A549 (cell line): ENCODE results near the gene HBE1. TPM values are rescaled to one million over a fixed set of nuclear protein-coding genes. Genes with fewer than 3 reads are reported as not detected.
"Not testable (repeated sequence)": the region's sequence is repeated elsewhere in the genome, so short reads cannot be mapped to it uniquely, and the experiment has no call there.

Experiments
- ATAC-seq, 2 experiments: fragments of 200-7000 bp in 1 of 2; fragments of >200 bp in 1 of 2; cut with Nextera tagmentation in 1 of 2; cut with Tn5 transposase in 1 of 2; 3 replicates each; pipeline versions ENCODE4 v1.8.0 to v1.9.1; 2018 to 2020; ENCODE audit warnings: mild to moderate bottlenecking in 1 of 2, moderate library complexity in 1 of 2
- CTCF ChIA-PET: fragments of 300-600 bp; sonication (Branson Sonifier 250); formaldehyde crosslinking; extraction: SDS; loops from one replicate; lab custom pipeline; 2021; ENCODE audit warnings: antibody characterized with exemption, inconsistent platforms; lab: Yijun Ruan, JAX
- POLR2A ChIA-PET: fragments of 350-600 bp; formaldehyde crosslinking; extraction: SDS; loops from one replicate; lab custom pipeline; 2021; ENCODE audit warnings: antibody characterized with exemption, inconsistent platforms; lab: Yijun Ruan, JAX
- DNase-seq, 2 experiments: peaks; one replicate each; pipeline versions ENCODE4 v3.0.0 to v3.0.0-alpha.2; 2011 to 2016; ENCODE audit warnings: low read depth in 1 of 2, low spot score in 1 of 2
- FAIRE-seq: peaks from 2 replicates; lab custom pipeline; 2011; peaks lifted over from hg19 to GRCh38; lab: Jason Lieb, UNC
- H3K27ac ChIP-seq, 2 experiments: fragments of >200 bp; sonication (Bioruptor Twin); formaldehyde crosslinking; 3 replicates each; pipeline ENCODE4 v1.5.1; 2016 to 2017
- H3K4me1 ChIP-seq: fragments of >200 bp; sonication (Bioruptor Twin); formaldehyde crosslinking; 3 replicates; pipeline ENCODE4 v1.6.1; 2016
- H3K4me2 ChIP-seq: fragments of >200 bp; sonication (Bioruptor Twin); formaldehyde crosslinking; 3 replicates; pipeline ENCODE4 v1.6.1; 2016
- H3K4me3 ChIP-seq: fragments of >200 bp; sonication (Bioruptor Twin); formaldehyde crosslinking; 3 replicates; pipeline ENCODE4 v1.5.1; 2016
- H3K9me3 ChIP-seq: fragments of >200 bp; sonication (Bioruptor Twin); formaldehyde crosslinking; 3 replicates; pipeline ENCODE4 v1.6.1; 2016
- BHLHE40 ChIP-seq: IDR thresholded peaks from 2 replicates; pipeline ENCODE4 v1.6.1; 2012; ENCODE audit warnings: low read depth, low read length, inconsistent platforms
- E2F6 ChIP-seq: IDR thresholded peaks from 2 replicates; pipeline ENCODE4 v1.6.1; 2012; ENCODE audit warnings: low read depth, borderline replicate concordance
- EHMT2 ChIP-seq: fragments of 200-600 bp; sonication (generic); IDR thresholded peaks from 2 replicates; pipeline ENCODE4 v1.6.1; 2016; ENCODE audit warnings: antibody characterized with exemption, low read depth, mild to moderate bottlenecking, moderate library complexity
- ELK1 ChIP-seq: fragments of 150-350 bp; IDR thresholded peaks from 2 replicates; pipeline ENCODE4 v1.6.1; 2014; ENCODE audit warnings: low read depth, mild to moderate bottlenecking, low read length
- EP300 ChIP-seq, 2 experiments: fragments of >200 bp; sonication (Bioruptor Twin); formaldehyde crosslinking; IDR thresholded peaks; 2 replicates in 1 of 2; 3 replicates in 1 of 2; pipeline ENCODE4 v1.6.1; 2016 to 2017
- FOSL2 ChIP-seq, 2 experiments: fragments of 450-650 bp in 1 of 2; fragments of >200 bp in 1 of 2; sonication (Bioruptor Twin) in 1 of 2; formaldehyde crosslinking; IDR thresholded peaks; 2 replicates each; pipeline versions ENCODE4 v1.5.0 to v1.6.1; 2016 to 2020; ENCODE audit warnings: mild to moderate bottlenecking in 1 of 2, moderate library complexity in 1 of 2
- GATA3 ChIP-seq: IDR thresholded peaks from 2 replicates; pipeline ENCODE4 v1.6.1; 2012; ENCODE audit warnings: borderline replicate concordance
- HOXB5 ChIP-seq: fragments of 250-450 bp; sonication (Bioruptor Pico); IDR thresholded peaks from 2 replicates; pipeline ENCODE4 v1.5.0; 2020; ENCODE audit warnings: mild to moderate bottlenecking, moderate library complexity
- KDM5A ChIP-seq: fragments of 200-600 bp; sonication (generic); IDR thresholded peaks from 2 replicates; pipeline ENCODE4 v1.6.1; 2016; ENCODE audit warnings: antibody characterized with exemption, mild to moderate bottlenecking
- MYC ChIP-seq: IDR thresholded peaks from 2 replicates; pipeline ENCODE4 v1.6.1; 2012; ENCODE audit warnings: mild to moderate bottlenecking, inconsistent platforms, low read length, improper control_type of control experiment, borderline replicate concordance
- NFE2L2 ChIP-seq: fragments of 150-350 bp; conservative IDR thresholded peaks from 2 replicates; pipeline ENCODE4 v1.6.1; 2014; ENCODE audit warnings: low read length
- RAD21 ChIP-seq, 2 experiments: fragments of >200 bp in 1 of 2; sonication (Bioruptor Twin) in 1 of 2; formaldehyde crosslinking in 1 of 2; IDR thresholded peaks in 1 of 2; conservative IDR thresholded peaks in 1 of 2; 2 replicates in 1 of 2; 3 replicates in 1 of 2; pipeline ENCODE4 v1.6.1; 2012 to 2018; ENCODE audit warnings: inconsistent platforms in 1 of 2
- RFX5 ChIP-seq: fragments of 450-650 bp; IDR thresholded peaks from 2 replicates; pipeline ENCODE4 v1.7.1; 2014; ENCODE audit warnings: antibody characterized with exemption, mild to moderate bottlenecking, moderate library complexity
- RNF2 ChIP-seq: fragments of 200-600 bp; sonication (generic); IDR thresholded peaks from 2 replicates; pipeline ENCODE4 v1.6.1; 2016; ENCODE audit warnings: low read depth, mild to moderate bottlenecking, antibody characterized with exemption, moderate library complexity, borderline replicate concordance
- SMC3 ChIP-seq: fragments of >200 bp; sonication (Bioruptor Twin); formaldehyde crosslinking; IDR thresholded peaks from 3 replicates; pipeline ENCODE4 v1.6.1; 2018; ENCODE audit warnings: inconsistent platforms
- ZNF302 ChIP-seq: fragments of 250-450 bp; sonication (Bioruptor Pico); IDR thresholded peaks from 2 replicates; pipeline ENCODE4 v1.9.0; 2021; ENCODE audit warnings: inconsistent platforms, mild to moderate bottlenecking, moderate library complexity
- ZSCAN20 ChIP-seq: fragments of 250-450 bp; sonication (Bioruptor Pico); IDR thresholded peaks from 2 replicates; pipeline ENCODE4 v1.8.0; 2022; ENCODE audit warnings: mild to moderate bottlenecking, moderate library complexity
- WGBS: methylation state at CpG from one replicate; pipeline ENCODE4 v1.1.6; 2017; ENCODE audit errors: missing lambda C conversion rate; 5-methylcytosine and 5-hydroxymethylcytosine counted together
- polyA plus RNA-seq, 4 experiments: library from polyadenylated mRNA; depleted of rRNA in 3 of 4; stranded (reverse); fragments of >200 nt; fragmentation: RNase III in 1 of 4; extraction: RNeasy Plus Mini Kit Qiagen cat#74134 plus additional on column Dnase treatment in 1 of 4; gene quantifications; 2 replicates in 3 of 4; 3 replicates in 1 of 4; pipeline ENCODE4 v1.2.3, GENCODE V29; 2011 to 2017
- TF ChIP-seq, protein P1 (sequence below): IDR thresholded peaks from 2 replicates; pipeline ENCODE4 v1.6.1; 2012
- TF ChIP-seq, protein P2 (sequence below): fragments of 250-450 bp; sonication (Bioruptor Pico); IDR thresholded peaks from 2 replicates; pipeline ENCODE4 v1.5.0; 2021; ENCODE audit warnings: mild to moderate bottlenecking, moderate library complexity, borderline replicate concordance

The HBE1 gene
- polyA plus RNA-seq, 2 of the 4 experiments (the other 2 are of a cell fraction), result 0.32 TPM; not detected in 1

DNA sequence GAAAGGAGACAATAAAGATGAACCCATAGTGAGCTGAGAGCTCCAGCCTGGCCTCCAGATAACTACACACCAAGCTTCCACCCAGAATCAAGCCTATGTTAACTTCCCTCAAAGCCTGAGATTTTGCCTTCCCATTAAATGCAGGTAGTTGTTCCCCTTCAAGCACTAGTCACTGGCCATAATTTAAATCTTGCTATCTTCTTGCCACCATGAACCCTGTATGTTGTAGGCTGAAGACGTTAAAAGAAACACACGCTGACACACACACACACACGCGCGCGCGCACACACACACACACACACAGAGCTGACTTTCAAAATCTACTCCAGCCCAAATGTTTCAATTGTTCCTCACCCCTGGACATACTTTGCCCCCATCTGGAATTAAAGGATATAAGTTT, 21.2 kb downstream of the HBE1 start:
- FAIRE-seq, result not testable (repeated sequence)

GRCh38 chr11:5247472-5248192, 22.1 kb downstream of the HBE1 start:
- CTCF ChIA-PET, result no interaction called here
- ATAC-seq (no peak), DNase-seq (no peak), FAIRE-seq (no peak)
- TF ChIP-seq SMC3 (no peak), ZSCAN20 (CRISPR knock-in tag) (no peak), EHMT2 (no peak), ELK1 (no peak)
- TF ChIP-seq, all 56 proteins: peak for 0
- H3K9me3 ChIP-seq, result no peaks in the 10 kb centered on the region
- H3K27ac ChIP-seq, result no peak overlapping the region
- H3K4me1 ChIP-seq, result no peaks in the 10 kb centered on the region
- WGBS, result 53% methylated on average over 3 of the region's 3 CpGs
- H3K4me3 ChIP-seq, result no peak overlapping the region
- POLR2A ChIA-PET, result no interaction called here
- H3K4me2 ChIP-seq, result no peak overlapping the region

More for the DNA sequence above, 21.2 kb downstream of the HBE1 start:
- H3K4me1 ChIP-seq, DNase-seq, H3K4me2 ChIP-seq, H3K4me3 ChIP-seq, CTCF ChIA-PET, H3K27ac ChIP-seq, ATAC-seq, POLR2A ChIA-PET, H3K9me3 ChIP-seq: not testable (repeated sequence)
- 90% methylated on average over 7 of the region's 7 CpGs for WGBS

DNA sequence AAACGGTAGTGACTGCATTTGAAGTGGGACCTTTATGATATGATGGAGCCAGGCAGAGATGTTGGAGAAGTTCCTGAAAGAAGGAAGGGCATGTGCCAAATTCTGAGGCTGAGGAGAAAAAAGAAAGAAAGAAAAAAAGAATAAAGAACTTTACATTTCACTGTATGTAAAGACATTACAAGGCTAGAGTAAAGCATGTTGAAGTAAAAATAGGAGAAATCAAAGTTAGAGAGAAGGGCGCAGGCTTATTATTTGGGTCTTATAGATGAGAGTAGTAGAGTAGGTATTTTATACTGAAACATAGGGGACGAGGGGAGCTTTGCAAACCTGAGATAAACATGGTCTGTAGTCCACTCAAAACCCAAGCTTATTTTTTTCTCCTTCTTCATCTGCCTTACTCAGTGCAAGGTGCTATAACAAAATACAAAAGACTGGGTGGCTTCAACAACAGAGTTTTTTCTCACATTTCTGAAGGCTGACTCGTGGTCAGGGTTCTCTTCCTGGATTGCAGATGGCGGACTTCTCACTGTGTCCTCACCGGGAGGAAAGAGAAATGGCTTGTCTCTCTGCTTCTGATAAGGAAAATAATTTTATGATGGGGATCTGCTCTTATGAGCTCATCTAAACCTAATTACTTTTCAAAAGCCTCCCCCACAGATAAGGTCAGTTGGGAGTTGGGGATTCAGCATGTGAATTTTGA, 22.8 kb downstream of the HBE1 start:
- ChIA-PET POLR2A (no interaction called here), CTCF (no interaction called here)
- H3K9me3 ChIP-seq, result no peaks in the 10 kb centered on the region
- no peak overlapping the region for H3K4me3 ChIP-seq
- H3K4me2 ChIP-seq, result no peak overlapping the region
- WGBS, result 43% methylated on average over 6 of the region's 6 CpGs
- ATAC-seq (no peak), FAIRE-seq (no peak), DNase-seq (no peak)
- no peaks in the 10 kb centered on the region for H3K4me1 ChIP-seq
- no peak overlapping the region for H3K27ac ChIP-seq
- no peak for TF ChIP-seq KDM5A
- no peak for TF ChIP-seq NFE2L2
- no peak for TF ChIP-seq HOXB5 (CRISPR knock-in tag)
- no peak for TF ChIP-seq BHLHE40
- TF ChIP-seq RNF2, result no peak
- no peak for TF ChIP-seq EP300 (IDR thresholded peaks at IDR 0.05)
- no peak for TF ChIP-seq E2F6
- no peak for TF ChIP-seq GATA3
- TF ChIP-seq ZNF302 (CRISPR knock-in tag), result no peak
- TF ChIP-seq, protein P1, sequence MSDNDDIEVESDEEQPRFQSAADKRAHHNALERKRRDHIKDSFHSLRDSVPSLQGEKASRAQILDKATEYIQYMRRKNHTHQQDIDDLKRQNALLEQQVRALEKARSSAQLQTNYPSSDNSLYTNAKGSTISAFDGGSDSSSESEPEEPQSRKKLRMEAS, result no peak
- no peak for TF ChIP-seq RAD21 (conservative IDR thresholded peaks at IDR 0.05 in 1 of 2, IDR thresholded peaks at IDR 0.05 in 1 of 2)
- no peak for TF ChIP-seq ELK1
- no peak for TF ChIP-seq MYC
- TF ChIP-seq RFX5, result no peak
- TF ChIP-seq, protein P2, sequence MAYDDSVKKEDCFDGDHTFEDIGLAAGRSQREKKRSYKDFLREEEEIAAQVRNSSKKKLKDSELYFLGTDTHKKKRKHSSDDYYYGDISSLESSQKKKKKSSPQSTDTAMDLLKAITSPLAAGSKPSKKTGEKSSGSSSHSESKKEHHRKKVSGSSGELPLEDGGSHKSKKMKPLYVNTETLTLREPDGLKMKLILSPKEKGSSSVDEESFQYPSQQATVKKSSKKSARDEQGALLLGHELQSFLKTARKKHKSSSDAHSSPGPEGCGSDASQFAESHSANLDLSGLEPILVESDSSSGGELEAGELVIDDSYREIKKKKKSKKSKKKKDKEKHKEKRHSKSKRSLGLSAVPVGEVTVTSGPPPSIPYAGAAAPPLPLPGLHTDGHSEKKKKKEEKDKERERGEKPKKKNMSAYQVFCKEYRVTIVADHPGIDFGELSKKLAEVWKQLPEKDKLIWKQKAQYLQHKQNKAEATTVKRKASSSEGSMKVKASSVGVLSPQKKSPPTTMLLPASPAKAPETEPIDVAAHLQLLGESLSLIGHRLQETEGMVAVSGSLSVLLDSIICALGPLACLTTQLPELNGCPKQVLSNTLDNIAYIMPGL, result no peak
- no peak for TF ChIP-seq FOSL2 (IDR thresholded peaks at IDR 0.05)
- no peak for TF ChIP-seq FOSL2 (CRISPR knock-in tag; IDR thresholded peaks at IDR 0.05)
